DND-41 (cell line): ENCODE results near the gene MMADHC.

Experiments used
- CTCF ChIP-seq: IDR thresholded peaks from 2 replicates; pipeline ENCODE4 v1.5.1; 2012; ENCODE audit warnings: borderline replicate concordance, low read length, moderate library complexity, mild to moderate bottlenecking; ENCODE audit not compliant: poor library complexity, severe bottlenecking; ENCODE audit errors: extremely low read depth
- EZH2 ChIP-seq: IDR thresholded peaks from 3 replicates; pipeline ENCODE4 v1.6.1; 2012; ENCODE audit warnings: borderline replicate concordance, low read depth, mild to moderate bottlenecking, moderate library complexity, low read length, inconsistent platforms; ENCODE audit not compliant: severe bottlenecking

- TF ChIP-seq EZH2 (no peak), CTCF (no peak)
These were observed 19.4 kb downstream of the MMADHC start for GRCh38 chr2:149568138-149568537.
